Body of pancreas (tissue), 4 donors: ENCODE results near the gene SLC4A9.

Experiments
- POLR2A ChIP-seq, 3 donors: fragments of 450-650 bp; IDR thresholded peaks; one replicate each; pipeline ENCODE4 v1.6.1; 2016; ENCODE audit warnings: antibody characterized with exemption in 3 of 3, mild to moderate bottlenecking in 2 of 3
- TF ChIP-seq, protein P1 (sequence below), 7 experiments: fragments of 450-650 bp in 4 of 7; fragments of 200-600 bp in 3 of 7; sonication (generic) in 3 of 7; IDR thresholded peaks; one replicate each; pipeline ENCODE4 v1.5.1; 2016 to 2019; ENCODE audit warnings: antibody characterized with exemption in 7 of 7

DNA sequence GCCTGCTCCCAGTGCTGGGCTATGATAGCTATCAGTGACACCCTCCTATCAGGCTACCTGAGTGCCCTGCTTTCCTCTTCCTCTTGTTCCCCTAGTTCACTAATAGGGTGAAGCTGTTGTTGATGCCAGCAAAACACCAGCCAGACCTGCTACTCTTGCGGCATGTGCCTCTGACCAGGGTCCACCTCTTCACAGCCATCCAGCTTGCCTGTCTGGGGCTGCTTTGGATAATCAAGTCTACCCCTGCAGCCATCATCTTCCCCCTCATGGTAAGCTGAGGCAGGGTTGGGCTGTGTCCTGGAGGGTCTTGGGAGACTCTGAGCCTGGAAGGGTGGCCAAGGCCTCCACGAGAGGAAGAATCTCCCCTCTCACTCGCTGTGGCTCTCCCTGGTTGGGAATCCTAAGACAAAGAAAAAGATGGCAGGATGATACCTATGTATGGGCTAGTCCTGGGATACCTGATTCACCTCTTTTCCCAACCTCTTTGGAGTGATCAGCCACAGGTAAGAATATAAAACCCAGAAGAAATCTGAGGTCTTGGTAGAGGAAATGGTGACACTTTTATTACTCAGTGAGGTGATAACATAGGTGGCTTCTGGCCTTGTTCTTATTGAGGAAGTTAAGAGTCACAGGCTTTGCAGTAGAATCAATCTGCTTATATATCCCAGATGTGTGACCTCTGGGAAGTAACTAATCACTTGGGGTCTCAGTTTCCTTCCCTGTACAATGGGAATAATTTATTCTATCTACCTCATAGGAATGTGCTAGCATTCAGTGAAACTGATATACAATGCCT is 11.6 kb downstream of the SLC4A9 start:
- TF ChIP-seq, protein P1, sequence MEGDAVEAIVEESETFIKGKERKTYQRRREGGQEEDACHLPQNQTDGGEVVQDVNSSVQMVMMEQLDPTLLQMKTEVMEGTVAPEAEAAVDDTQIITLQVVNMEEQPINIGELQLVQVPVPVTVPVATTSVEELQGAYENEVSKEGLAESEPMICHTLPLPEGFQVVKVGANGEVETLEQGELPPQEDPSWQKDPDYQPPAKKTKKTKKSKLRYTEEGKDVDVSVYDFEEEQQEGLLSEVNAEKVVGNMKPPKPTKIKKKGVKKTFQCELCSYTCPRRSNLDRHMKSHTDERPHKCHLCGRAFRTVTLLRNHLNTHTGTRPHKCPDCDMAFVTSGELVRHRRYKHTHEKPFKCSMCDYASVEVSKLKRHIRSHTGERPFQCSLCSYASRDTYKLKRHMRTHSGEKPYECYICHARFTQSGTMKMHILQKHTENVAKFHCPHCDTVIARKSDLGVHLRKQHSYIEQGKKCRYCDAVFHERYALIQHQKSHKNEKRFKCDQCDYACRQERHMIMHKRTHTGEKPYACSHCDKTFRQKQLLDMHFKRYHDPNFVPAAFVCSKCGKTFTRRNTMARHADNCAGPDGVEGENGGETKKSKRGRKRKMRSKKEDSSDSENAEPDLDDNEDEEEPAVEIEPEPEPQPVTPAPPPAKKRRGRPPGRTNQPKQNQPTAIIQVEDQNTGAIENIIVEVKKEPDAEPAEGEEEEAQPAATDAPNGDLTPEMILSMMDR (IDR thresholded peaks at IDR 0.05) = no peak
- TF ChIP-seq POLR2A (IDR thresholded peaks at IDR 0.05) = no peak
